Calu3 (cell line): ENCODE measurements around the gene DPYD. TPM values are rescaled to one million over a fixed set of nuclear protein-coding genes. Genes with fewer than 3 reads are reported as not detected.

Source experiments
- BruUV-seq: library from RNA; stranded (reverse); fragments of 400-500 nt; replicated peaks from 2 replicates; lab custom pipeline; 2021; lab: Mats Ljungman, UMichigan
- CTCF ChIA-PET: fragments of 300-600 bp; sonication (Branson Sonifier 250); formaldehyde crosslinking; loops from one replicate; lab custom pipeline; 2022; ENCODE audit warnings: antibody characterized with exemption; lab: Charles Lee
- DNase-seq: peaks from one replicate; pipeline ENCODE4 v3.0.0; 2022
- H3K27ac Mint-ChIP-seq: one replicate; pipeline ENCODE4 v1.8.0; 2022; ENCODE audit warnings: mixed read lengths; ENCODE audit not compliant: unreplicated experiment
- H3K27me3 Mint-ChIP-seq: one replicate; pipeline ENCODE4 v1.8.0; 2022; ENCODE audit warnings: mixed read lengths; ENCODE audit not compliant: unreplicated experiment
- H3K36me3 Mint-ChIP-seq: one replicate; pipeline ENCODE4 v1.8.0; 2022; ENCODE audit warnings: mild to moderate bottlenecking, moderate library complexity, mixed read lengths; ENCODE audit not compliant: insufficient read depth, unreplicated experiment
- H3K4me1 Mint-ChIP-seq: one replicate; pipeline ENCODE4 v1.8.0; 2022; ENCODE audit warnings: mild to moderate bottlenecking, low read depth, mixed read lengths; ENCODE audit not compliant: unreplicated experiment
- H3K4me3 Mint-ChIP-seq: one replicate; pipeline ENCODE4 v1.8.0; 2022; ENCODE audit warnings: mild to moderate bottlenecking, low read depth, moderate library complexity, mixed read lengths; ENCODE audit not compliant: unreplicated experiment
- H3K9me3 Mint-ChIP-seq: one replicate; pipeline ENCODE4 v1.8.0; 2022; ENCODE audit warnings: low read depth, mixed read lengths; ENCODE audit not compliant: unreplicated experiment
- intact Hi-C: fragments of 100-400 bp; cut with micrococcal nuclease; formaldehyde crosslinking; loops from one replicate; pipeline ENCODE4 v1.10.0; 2022; ENCODE audit not compliant: unreplicated experiment
- total RNA-seq: library from RNA; stranded (reverse); gene quantifications from 2 replicates; pipeline ENCODE4 v1.2.3, GENCODE V29; 2022
- TF ChIP-seq, protein P1 (sequence below): fragments of 200-600 bp; IDR thresholded peaks from one replicate; pipeline ENCODE4 v1.8.0; 2022; ENCODE audit warnings: antibody characterized with exemption; ENCODE audit not compliant: unreplicated experiment

The DPYD gene
- total RNA-seq, 1 experiment from 2014 or later: 15.6 TPM

DNA sequence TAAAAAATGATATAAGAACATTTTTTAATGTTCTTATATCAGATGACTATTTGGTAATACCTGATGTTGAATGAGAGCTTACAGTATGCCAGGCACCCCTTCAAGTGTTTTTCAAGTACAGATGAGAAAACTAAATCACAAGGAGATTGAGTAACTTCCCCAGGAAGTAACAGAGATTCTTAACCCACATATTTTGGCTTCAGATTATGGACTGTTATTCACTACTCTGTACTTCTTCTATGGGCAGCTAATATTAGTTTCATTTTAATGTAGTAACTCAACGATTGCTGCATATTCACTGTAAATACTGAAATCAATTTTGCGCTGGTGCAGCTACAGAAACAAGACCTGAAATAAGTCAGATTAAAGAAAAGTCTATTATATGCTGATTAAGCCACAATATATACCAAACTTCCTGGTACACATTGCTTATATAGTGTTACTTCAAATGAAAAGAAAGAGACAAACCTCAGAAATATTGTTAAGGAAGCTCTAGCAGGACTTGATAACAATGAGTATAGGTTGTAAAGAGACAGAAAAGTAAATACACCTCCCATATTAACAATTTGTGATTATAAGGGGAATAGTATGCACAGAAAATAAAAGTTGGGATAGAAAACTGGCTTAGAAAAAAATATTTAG, 19.7 kb downstream of the DPYD start:
- TF ChIP-seq, protein P1, sequence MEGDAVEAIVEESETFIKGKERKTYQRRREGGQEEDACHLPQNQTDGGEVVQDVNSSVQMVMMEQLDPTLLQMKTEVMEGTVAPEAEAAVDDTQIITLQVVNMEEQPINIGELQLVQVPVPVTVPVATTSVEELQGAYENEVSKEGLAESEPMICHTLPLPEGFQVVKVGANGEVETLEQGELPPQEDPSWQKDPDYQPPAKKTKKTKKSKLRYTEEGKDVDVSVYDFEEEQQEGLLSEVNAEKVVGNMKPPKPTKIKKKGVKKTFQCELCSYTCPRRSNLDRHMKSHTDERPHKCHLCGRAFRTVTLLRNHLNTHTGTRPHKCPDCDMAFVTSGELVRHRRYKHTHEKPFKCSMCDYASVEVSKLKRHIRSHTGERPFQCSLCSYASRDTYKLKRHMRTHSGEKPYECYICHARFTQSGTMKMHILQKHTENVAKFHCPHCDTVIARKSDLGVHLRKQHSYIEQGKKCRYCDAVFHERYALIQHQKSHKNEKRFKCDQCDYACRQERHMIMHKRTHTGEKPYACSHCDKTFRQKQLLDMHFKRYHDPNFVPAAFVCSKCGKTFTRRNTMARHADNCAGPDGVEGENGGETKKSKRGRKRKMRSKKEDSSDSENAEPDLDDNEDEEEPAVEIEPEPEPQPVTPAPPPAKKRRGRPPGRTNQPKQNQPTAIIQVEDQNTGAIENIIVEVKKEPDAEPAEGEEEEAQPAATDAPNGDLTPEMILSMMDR: no peak
- no peak for DNase-seq
- Mint-ChIP-seq H3K36me3 (no peaks in the 10 kb centered on the region), H3K27ac (no peak overlapping the region), H3K27me3 (no peaks in the 10 kb centered on the region), H3K4me1 (no peaks in the 10 kb centered on the region), H3K9me3 (peaks cover 7% of the 10 kb centered on the region), H3K4me3 (no peak overlapping the region)
- BruUV-seq: no TSS peak
- CTCF ChIA-PET: no interaction called here
- intact Hi-C loops: no loop called here

DNA sequence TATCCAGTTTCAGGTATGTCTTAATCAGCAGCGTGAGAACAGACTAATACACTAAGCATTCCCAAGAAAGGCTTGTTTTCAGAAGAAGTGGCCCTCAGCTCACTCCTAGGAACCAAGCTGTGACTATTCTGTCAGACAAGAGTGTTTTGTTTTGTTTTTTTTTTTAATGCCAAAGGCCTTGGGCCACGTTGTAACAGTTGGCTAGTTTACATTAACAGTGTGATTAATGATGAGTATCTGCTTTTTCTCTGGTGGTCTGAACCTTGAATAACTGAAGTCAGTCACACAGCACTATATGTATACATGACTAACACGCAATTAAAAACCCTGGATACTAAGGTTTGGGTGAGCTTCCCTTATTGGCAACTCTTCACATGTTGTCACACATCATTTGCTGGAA, 21.9 kb downstream of the DPYD start:
- intact Hi-C loops: no loop called here
- CTCF ChIA-PET: interaction anchor here (0.7 kb wide), 1 partner anchor 1007 kb away, joined by 4 read pairs; no protein-coding TSS in a partner anchor
- TF ChIP-seq, protein P1: no peak
- BruUV-seq: no TSS peak
- H3K9me3 Mint-ChIP-seq: peaks cover 7% of the 10 kb centered on the region
- no peaks in the 10 kb centered on the region for H3K36me3 Mint-ChIP-seq
- H3K27ac Mint-ChIP-seq: no peak overlapping the region
- H3K4me1 Mint-ChIP-seq: no peaks in the 10 kb centered on the region
- no peak for DNase-seq
- no peak overlapping the region for H3K4me3 Mint-ChIP-seq
- no peaks in the 10 kb centered on the region for H3K27me3 Mint-ChIP-seq

DNA sequence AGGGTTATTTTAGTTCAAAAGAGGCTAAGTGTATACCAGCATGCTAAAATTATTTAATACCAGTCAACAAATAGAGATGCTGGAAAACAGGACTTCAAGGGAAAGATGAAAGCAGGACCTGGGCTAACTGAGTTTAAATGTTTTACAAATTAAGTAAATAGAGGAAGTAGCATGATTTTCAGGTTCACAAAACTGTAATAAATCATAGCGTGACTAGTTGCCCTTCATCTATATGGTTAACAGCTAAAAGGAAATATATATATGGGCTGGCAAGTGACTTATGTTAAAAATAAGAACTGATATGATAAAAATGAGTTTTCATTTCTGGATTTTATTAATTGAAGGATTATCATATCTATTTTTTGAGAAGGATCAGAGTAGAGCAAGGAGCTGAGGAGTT, 25.6 kb downstream of the DPYD start:
- Mint-ChIP-seq H3K27me3 (no peaks in the 10 kb centered on the region), H3K36me3 (no peaks in the 10 kb centered on the region), H3K27ac (no peak overlapping the region), H3K4me1 (no peaks in the 10 kb centered on the region), H3K4me3 (no peak overlapping the region), H3K9me3 (peaks cover 7% of the 10 kb centered on the region)
- no peak for DNase-seq
- intact Hi-C loops: no loop called here
- CTCF ChIA-PET: interaction anchor here (1.1 kb wide), 1 partner anchor 9 kb away, joined by 3 read pairs; no protein-coding TSS in a partner anchor
- BruUV-seq: no TSS peak
- TF ChIP-seq, protein P1: no peak

DNA sequence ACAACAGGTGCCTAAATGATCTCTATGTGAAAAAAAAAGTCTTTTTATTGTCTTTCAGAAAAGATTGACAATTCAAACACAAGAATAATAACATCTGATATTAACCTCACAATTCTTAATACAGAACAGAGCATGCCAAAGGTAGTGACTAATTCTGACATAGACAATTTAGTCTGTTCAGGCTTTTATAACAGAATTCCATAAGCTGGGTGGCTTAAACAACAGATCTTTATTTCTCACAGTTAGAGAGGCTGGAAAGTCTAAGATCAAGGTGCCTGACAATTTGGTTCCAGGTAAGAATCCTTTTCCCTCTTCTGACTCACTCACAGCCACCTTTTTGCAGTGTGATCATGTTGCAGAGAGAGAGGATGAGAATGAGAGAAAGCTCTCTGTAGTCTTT, 27.0 kb downstream of the DPYD start:
- DNase-seq: no peak
- CTCF ChIA-PET: no interaction called here
- no TSS peak for BruUV-seq
- H3K4me3 Mint-ChIP-seq: no peak overlapping the region
- peaks cover 6% of the 10 kb centered on the region for H3K9me3 Mint-ChIP-seq
- no peaks in the 10 kb centered on the region for H3K36me3 Mint-ChIP-seq
- intact Hi-C loops: loop anchor here (5.0 kb wide), 1 partner anchor 42 kb away; no protein-coding TSS in a partner anchor
- no peaks in the 10 kb centered on the region for H3K4me1 Mint-ChIP-seq
- TF ChIP-seq, protein P1: no peak
- no peak overlapping the region for H3K27ac Mint-ChIP-seq
- H3K27me3 Mint-ChIP-seq: no peaks in the 10 kb centered on the region
